GM12801 (cell line): ENCODE results near the gene PPP1R12A.

Experiments used
- CTCF ChIP-seq: IDR thresholded peaks from one replicate; pipeline ENCODE4 v1.5.1; 2011; ENCODE audit warnings: control low read depth; ENCODE audit not compliant: insufficient read length; ENCODE audit errors: extremely low read depth

Gene PPP1R12A

GRCh38 chr12:79886917-79887519 is 47.9 kb downstream of the PPP1R12A start:
- no peak for TF ChIP-seq CTCF

- no peak for TF ChIP-seq CTCF
Observed at GRCh38 chr12:79885911-79886490, 48.9 kb downstream of the PPP1R12A start.

GRCh38 chr12:79884401-79885006 is 50.4 kb downstream of the PPP1R12A start:
- no peak for TF ChIP-seq CTCF

GRCh38 chr12:79883216-79883615 is 51.7 kb downstream of the PPP1R12A start:
- no peak for TF ChIP-seq CTCF

- no peak for TF ChIP-seq CTCF
Observed at GRCh38 chr12:79881351-79881750, 53.5 kb downstream of the PPP1R12A start.

- TF ChIP-seq CTCF = no peak
Observed at GRCh38 chr12:79877246-79877645, 57.7 kb downstream of the PPP1R12A start.

GRCh38 chr12:79874665-79875064 is 60.2 kb downstream of the PPP1R12A start:
- TF ChIP-seq CTCF = no peak
